Smooth muscle cell (in vitro differentiated cells): ENCODE results near the gene PCMTD2. TPM values are rescaled to one million over a fixed set of nuclear protein-coding genes. Genes with fewer than 3 reads are reported as not detected.

ENCODE experiments used
- DNase-seq: peaks from one replicate; lab custom pipeline; 2025; ENCODE audit not compliant: unreplicated experiment; lab: John Stamatoyannopoulos, UW
- H2AFZ ChIP-seq: fragments of 200-600 bp; sonication (generic); 2 replicates; pipeline ENCODE4 v1.6.0; 2016; ENCODE audit warnings: antibody characterized with exemption, low read depth, mild to moderate bottlenecking
- H3F3A ChIP-seq: fragments of 200-600 bp; sonication (generic); 2 replicates; pipeline ENCODE4 v1.6.0; 2017; ENCODE audit warnings: antibody characterized with exemption, low read depth
- H3K27ac ChIP-seq: fragments of 200-600 bp; sonication (generic); 2 replicates; pipeline ENCODE4 v1.5.1; 2016; ENCODE audit warnings: low read depth, mild to moderate bottlenecking
- H3K27me3 ChIP-seq: fragments of 200-600 bp; sonication (generic); 2 replicates; pipeline ENCODE4 v1.6.1; 2016; ENCODE audit warnings: low read depth, mild to moderate bottlenecking
- H3K36me3 ChIP-seq: fragments of 200-600 bp; sonication (generic); 2 replicates; pipeline ENCODE4 v1.5.1; 2016; ENCODE audit warnings: low read depth
- H3K4me1 ChIP-seq: fragments of 200-600 bp; sonication (generic); 2 replicates; pipeline ENCODE4 v1.5.1; 2016; ENCODE audit warnings: low read depth
- H3K4me2 ChIP-seq: fragments of 200-600 bp; sonication (generic); 2 replicates; pipeline ENCODE4 v1.6.0; 2016; ENCODE audit warnings: mild to moderate bottlenecking
- H3K4me3 ChIP-seq: fragments of 200-600 bp; sonication (generic); 2 replicates; pipeline ENCODE4 v1.5.1; 2016; ENCODE audit warnings: mild to moderate bottlenecking
- H3K79me2 ChIP-seq: fragments of 200-600 bp; sonication (generic); 2 replicates; pipeline ENCODE4 v1.6.0; 2016; ENCODE audit warnings: low read depth, mild to moderate bottlenecking
- H3K9ac ChIP-seq: fragments of 200-600 bp; sonication (generic); 2 replicates; pipeline ENCODE4 v1.6.0; 2016; ENCODE audit warnings: low read depth
- H3K9me3 ChIP-seq: fragments of 200-600 bp; sonication (generic); replicated peaks from 2 replicates; pipeline ENCODE4 v1.5.1; 2016; ENCODE audit warnings: low read depth
- H4K20me1 ChIP-seq: fragments of 200-600 bp; sonication (generic); 2 replicates; pipeline ENCODE4 v1.6.0; 2016; ENCODE audit warnings: low read depth
- CTCF ChIP-seq: fragments of 200-600 bp; sonication (generic); IDR thresholded peaks from 2 replicates; pipeline ENCODE4 v1.5.1; 2017; ENCODE audit warnings: borderline replicate concordance, mild to moderate bottlenecking, antibody characterized with exemption; ENCODE audit not compliant: insufficient read depth, poor library complexity, severe bottlenecking
- WGBS: methylation state at CpG from one replicate; pipeline ENCODE4 v1.1.7; 2016; ENCODE audit warnings: low lambda C conversion rate; 5-methylcytosine and 5-hydroxymethylcytosine counted together
- polyA plus RNA-seq: library from polyadenylated mRNA; unstranded; fragments of >200 nt; fragmentation: Nextera tagmentation; extraction: Ambion mirVana; gene quantifications from 2 replicates; pipeline ENCODE4 v1.2.1, GENCODE V29; 2016
- total RNA-seq: library from RNA; depleted of rRNA; stranded (reverse); fragments of >200 nt; gene quantifications from 2 replicates; pipeline ENCODE4 v1.2.3, GENCODE V29; 2014

Gene PCMTD2
- total and polyA plus RNA-seq, 2 experiments from 2014 or later, result 15.4 to 74.9 TPM

- no peak overlapping the region for H3K27ac ChIP-seq
- no peak overlapping the region for H3K4me2 ChIP-seq
- no peak overlapping the region for H2AFZ ChIP-seq
- H3K4me3 ChIP-seq, result no peak overlapping the region
- no peaks in the 10 kb centered on the region for H3K36me3 ChIP-seq
- 94% methylated on average over 7 of the region's 7 CpGs for WGBS
- TF ChIP-seq CTCF, result no peak
- H4K20me1 ChIP-seq, result no peaks in the 10 kb centered on the region
- no peaks in the 10 kb centered on the region for H3K79me2 ChIP-seq
- H3K4me1 ChIP-seq, result no peaks in the 10 kb centered on the region
- no peak overlapping the region for H3K9ac ChIP-seq
- no peaks in the 10 kb centered on the region for H3K27me3 ChIP-seq
- H3K9me3 ChIP-seq, result no peaks in the 10 kb centered on the region
- no peak for DNase-seq
- H3F3A ChIP-seq, result no peaks in the 10 kb centered on the region
Measured at GRCh38 chr20:64209148-64209547, 46.4 kb upstream of the PCMTD2 start.

GRCh38 chr20:64210656-64211369, 44.7 kb upstream of the PCMTD2 start:
- no peak for DNase-seq

GRCh38 chr20:64211874-64212658, 43.5 kb upstream of the PCMTD2 start:
- Histone ChIP-seq H3K4me1 (no peaks in the 10 kb centered on the region), H3K36me3 (no peaks in the 10 kb centered on the region), H3K4me3 (no peak overlapping the region), H4K20me1 (no peaks in the 10 kb centered on the region), H2AFZ (no peak overlapping the region), H3K9ac (no peak overlapping the region), H3K9me3 (no peaks in the 10 kb centered on the region), H3K27ac (no peak overlapping the region), H3K4me2 (no peak overlapping the region), H3F3A (no peaks in the 10 kb centered on the region), H3K79me2 (no peaks in the 10 kb centered on the region), H3K27me3 (no peaks in the 10 kb centered on the region)
- no peak for DNase-seq
- WGBS, result 83% methylated on average over 17 of the region's 21 CpGs
- no peak for TF ChIP-seq CTCF

More at GRCh38 chr20:64210656-64211369, 44.7 kb upstream of the PCMTD2 start:
- Histone ChIP-seq H3K36me3 (no peaks in the 10 kb centered on the region), H3K4me1 (no peaks in the 10 kb centered on the region), H3K4me3 (no peak overlapping the region), H3K9ac (no peak overlapping the region), H2AFZ (no peak overlapping the region), H4K20me1 (no peaks in the 10 kb centered on the region), H3K27me3 (no peaks in the 10 kb centered on the region), H3K4me2 (no peak overlapping the region), H3K27ac (no peak overlapping the region), H3K9me3 (no peaks in the 10 kb centered on the region), H3K79me2 (no peaks in the 10 kb centered on the region), H3F3A (no peaks in the 10 kb centered on the region)
- 79% methylated on average over 15 of the region's 15 CpGs for WGBS
- TF ChIP-seq CTCF, result no peak
